ENCODE data around the gene PRR35.

Gene PRR35

GRCh38 chr16:546909-547770, 13.1 kb upstream of the PRR35 start:
- in situ Hi-C loops (cut with MboI; ENCODE audit: low sequenced_read_pairs) = no loop called here

GRCh38 chr16:548586-548985, 11.6 kb upstream of the PRR35 start:
- in situ Hi-C loops (cut with MboI; ENCODE audit: low sequenced_read_pairs) = no loop called here

- in situ Hi-C loops (cut with MboI; ENCODE audit: low sequenced_read_pairs) = no loop called here
These were observed 10.5 kb upstream of the PRR35 start for GRCh38 chr16:549544-550263.

GRCh38 chr16:551210-551609, 9.0 kb upstream of the PRR35 start:
- in situ Hi-C loops (cut with MboI; ENCODE audit: low sequenced_read_pairs) = no loop called here

- in situ Hi-C loops (cut with MboI; ENCODE audit: low sequenced_read_pairs) = no loop called here
These were observed 8.0 kb upstream of the PRR35 start for GRCh38 chr16:552171-552570.

GRCh38 chr16:553601-554296, 6.4 kb upstream of the PRR35 start:
- in situ Hi-C loops (cut with MboI; ENCODE audit: low sequenced_read_pairs) = no loop called here

- in situ Hi-C loops (cut with MboI; ENCODE audit: low sequenced_read_pairs) = no loop called here
These were observed 5.9 kb upstream of the PRR35 start for GRCh38 chr16:554297-554621.

GRCh38 chr16:554640-555365, 5.4 kb upstream of the PRR35 start:
- in situ Hi-C loops (cut with MboI; ENCODE audit: low sequenced_read_pairs) = no loop called here

- in situ Hi-C loops (cut with MboI; ENCODE audit: low sequenced_read_pairs) = no loop called here
These were observed 4.4 kb upstream of the PRR35 start for GRCh38 chr16:555528-556473.

GRCh38 chr16:556474-557173, 3.6 kb upstream of the PRR35 start:
- in situ Hi-C loops (cut with MboI; ENCODE audit: low sequenced_read_pairs) = no loop called here

GRCh38 chr16:557463-558297, 2.5 kb upstream of the PRR35 start:
- in situ Hi-C loops (cut with MboI; ENCODE audit: low sequenced_read_pairs) = no loop called here

- in situ Hi-C loops (cut with MboI; ENCODE audit: low sequenced_read_pairs) = no loop called here
These were observed 1.7 kb upstream of the PRR35 start for GRCh38 chr16:558298-559020.

- in situ Hi-C loops (cut with MboI; ENCODE audit: low sequenced_read_pairs) = no loop called here
These were observed 1.2 kb upstream of the PRR35 start for GRCh38 chr16:559021-559380.

GRCh38 chr16:559411-560203, 587 bp upstream of the PRR35 start:
- in situ Hi-C loops (cut with MboI; ENCODE audit: low sequenced_read_pairs) = no loop called here

GRCh38 chr16:560701-561412, 663 bp downstream of the PRR35 start:
- in situ Hi-C loops (cut with MboI; ENCODE audit: low sequenced_read_pairs) = no loop called here

- in situ Hi-C loops (cut with MboI; ENCODE audit: low sequenced_read_pairs) = no loop called here
These were observed 1.2 kb downstream of the PRR35 start for GRCh38 chr16:561413-561794.
